Smooth muscle cell (in vitro differentiated cells): ENCODE results near the gene CPA5. TPM values are rescaled to one million over a fixed set of nuclear protein-coding genes. Genes with fewer than 3 reads are reported as not detected.
"Not testable (repeated sequence)": the region's sequence is repeated elsewhere in the genome, so short reads cannot be mapped to it uniquely, and the experiment has no call there.

ENCODE experiments used
- DNase-seq: peaks from one replicate; lab custom pipeline; 2025; ENCODE audit not compliant: unreplicated experiment; lab: John Stamatoyannopoulos, UW
- H2AFZ ChIP-seq: fragments of 200-600 bp; sonication (generic); 2 replicates; pipeline ENCODE4 v1.6.0; 2016; ENCODE audit warnings: antibody characterized with exemption, low read depth, mild to moderate bottlenecking
- H3F3A ChIP-seq: fragments of 200-600 bp; sonication (generic); 2 replicates; pipeline ENCODE4 v1.6.0; 2017; ENCODE audit warnings: antibody characterized with exemption, low read depth
- H3K27ac ChIP-seq: fragments of 200-600 bp; sonication (generic); 2 replicates; pipeline ENCODE4 v1.5.1; 2016; ENCODE audit warnings: low read depth, mild to moderate bottlenecking
- H3K27me3 ChIP-seq: fragments of 200-600 bp; sonication (generic); 2 replicates; pipeline ENCODE4 v1.6.1; 2016; ENCODE audit warnings: low read depth, mild to moderate bottlenecking
- H3K36me3 ChIP-seq: fragments of 200-600 bp; sonication (generic); 2 replicates; pipeline ENCODE4 v1.5.1; 2016; ENCODE audit warnings: low read depth
- H3K4me1 ChIP-seq: fragments of 200-600 bp; sonication (generic); 2 replicates; pipeline ENCODE4 v1.5.1; 2016; ENCODE audit warnings: low read depth
- H3K4me2 ChIP-seq: fragments of 200-600 bp; sonication (generic); 2 replicates; pipeline ENCODE4 v1.6.0; 2016; ENCODE audit warnings: mild to moderate bottlenecking
- H3K4me3 ChIP-seq: fragments of 200-600 bp; sonication (generic); 2 replicates; pipeline ENCODE4 v1.5.1; 2016; ENCODE audit warnings: mild to moderate bottlenecking
- H3K79me2 ChIP-seq: fragments of 200-600 bp; sonication (generic); 2 replicates; pipeline ENCODE4 v1.6.0; 2016; ENCODE audit warnings: low read depth, mild to moderate bottlenecking
- H3K9ac ChIP-seq: fragments of 200-600 bp; sonication (generic); 2 replicates; pipeline ENCODE4 v1.6.0; 2016; ENCODE audit warnings: low read depth
- H3K9me3 ChIP-seq: fragments of 200-600 bp; sonication (generic); replicated peaks from 2 replicates; pipeline ENCODE4 v1.5.1; 2016; ENCODE audit warnings: low read depth
- H4K20me1 ChIP-seq: fragments of 200-600 bp; sonication (generic); 2 replicates; pipeline ENCODE4 v1.6.0; 2016; ENCODE audit warnings: low read depth
- WGBS: methylation state at CpG from one replicate; pipeline ENCODE4 v1.1.7; 2016; ENCODE audit warnings: low lambda C conversion rate; 5-methylcytosine and 5-hydroxymethylcytosine counted together
- polyA plus RNA-seq: library from polyadenylated mRNA; unstranded; fragments of >200 nt; fragmentation: Nextera tagmentation; extraction: Ambion mirVana; gene quantifications from 2 replicates; pipeline ENCODE4 v1.2.1, GENCODE V29; 2016
- total RNA-seq: library from RNA; depleted of rRNA; stranded (reverse); fragments of >200 nt; gene quantifications from 2 replicates; pipeline ENCODE4 v1.2.3, GENCODE V29; 2014
- TF ChIP-seq, protein P1 (sequence below): fragments of 200-600 bp; sonication (generic); IDR thresholded peaks from 2 replicates; pipeline ENCODE4 v1.5.1; 2017; ENCODE audit warnings: borderline replicate concordance, mild to moderate bottlenecking, antibody characterized with exemption; ENCODE audit not compliant: insufficient read depth, poor library complexity, severe bottlenecking

Gene CPA5
- total and polyA plus RNA-seq, 2 experiments from 2014 or later, result not detected

DNA sequence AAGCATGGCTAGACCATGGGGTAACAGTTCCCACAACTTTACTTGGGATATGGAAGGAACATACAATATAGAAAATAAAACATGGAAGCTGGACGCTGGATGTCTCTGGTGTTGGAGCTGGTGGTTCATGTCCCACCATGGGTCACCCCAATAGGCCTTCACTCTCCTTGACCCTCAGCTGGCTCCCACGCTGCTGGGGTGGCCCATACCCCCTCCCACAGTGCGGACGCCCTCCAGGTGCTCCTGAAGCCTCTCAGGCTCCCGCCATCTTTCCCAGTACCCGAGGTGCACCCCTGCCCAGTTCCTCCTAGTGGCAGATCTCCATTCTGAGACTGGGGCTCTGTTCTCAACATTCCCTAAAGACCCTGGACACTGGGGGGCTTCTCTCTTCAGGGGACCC lies 29.9 kb downstream of the CPA5 start:
- peaks cover 17% of the 10 kb centered on the region for H3K4me1 ChIP-seq
- H3K9ac ChIP-seq, result peak overlapping the region; percentile 35
- no peak overlapping the region for H2AFZ ChIP-seq
- peaks cover 38% of the 10 kb centered on the region for H3F3A ChIP-seq
- TF ChIP-seq, protein P1, sequence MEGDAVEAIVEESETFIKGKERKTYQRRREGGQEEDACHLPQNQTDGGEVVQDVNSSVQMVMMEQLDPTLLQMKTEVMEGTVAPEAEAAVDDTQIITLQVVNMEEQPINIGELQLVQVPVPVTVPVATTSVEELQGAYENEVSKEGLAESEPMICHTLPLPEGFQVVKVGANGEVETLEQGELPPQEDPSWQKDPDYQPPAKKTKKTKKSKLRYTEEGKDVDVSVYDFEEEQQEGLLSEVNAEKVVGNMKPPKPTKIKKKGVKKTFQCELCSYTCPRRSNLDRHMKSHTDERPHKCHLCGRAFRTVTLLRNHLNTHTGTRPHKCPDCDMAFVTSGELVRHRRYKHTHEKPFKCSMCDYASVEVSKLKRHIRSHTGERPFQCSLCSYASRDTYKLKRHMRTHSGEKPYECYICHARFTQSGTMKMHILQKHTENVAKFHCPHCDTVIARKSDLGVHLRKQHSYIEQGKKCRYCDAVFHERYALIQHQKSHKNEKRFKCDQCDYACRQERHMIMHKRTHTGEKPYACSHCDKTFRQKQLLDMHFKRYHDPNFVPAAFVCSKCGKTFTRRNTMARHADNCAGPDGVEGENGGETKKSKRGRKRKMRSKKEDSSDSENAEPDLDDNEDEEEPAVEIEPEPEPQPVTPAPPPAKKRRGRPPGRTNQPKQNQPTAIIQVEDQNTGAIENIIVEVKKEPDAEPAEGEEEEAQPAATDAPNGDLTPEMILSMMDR, result no peak
- no peak for DNase-seq
- H3K79me2 ChIP-seq, result no peaks in the 10 kb centered on the region
- peak overlapping the region; percentile 29 for H3K4me2 ChIP-seq
- no peaks in the 10 kb centered on the region for H4K20me1 ChIP-seq
- no peaks in the 10 kb centered on the region for H3K9me3 ChIP-seq
- no peak overlapping the region for H3K4me3 ChIP-seq
- H3K27me3 ChIP-seq, result no peaks in the 10 kb centered on the region
- H3K27ac ChIP-seq, result peak overlapping the region; percentile 95
- WGBS, result over 99% methylated on average over 6 of the region's 6 CpGs
- H3K36me3 ChIP-seq, result no peaks in the 10 kb centered on the region

DNA sequence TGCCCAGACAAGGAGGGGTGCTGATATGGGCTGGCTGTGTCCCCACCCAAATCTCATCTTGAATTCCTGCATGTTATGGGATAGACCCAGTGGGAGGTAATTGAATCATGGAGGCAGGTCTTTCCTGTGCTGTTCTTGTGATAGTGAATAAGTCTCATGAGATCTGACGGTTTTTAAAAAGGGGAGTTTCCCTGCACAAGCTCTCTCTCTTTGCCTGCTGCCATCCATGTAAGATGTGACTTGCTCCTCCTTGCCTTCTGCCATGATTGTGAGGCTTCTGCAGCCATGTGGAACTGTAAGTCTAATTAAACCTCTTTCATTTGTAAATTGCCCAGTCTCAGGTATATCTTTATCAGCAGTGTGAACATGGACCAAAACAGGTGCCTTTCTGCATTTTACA lies 31.8 kb downstream of the CPA5 start:
- 0% methylated on average over 1 of the region's 1 CpG for WGBS
- not testable (repeated sequence) for DNase-seq

DNA sequence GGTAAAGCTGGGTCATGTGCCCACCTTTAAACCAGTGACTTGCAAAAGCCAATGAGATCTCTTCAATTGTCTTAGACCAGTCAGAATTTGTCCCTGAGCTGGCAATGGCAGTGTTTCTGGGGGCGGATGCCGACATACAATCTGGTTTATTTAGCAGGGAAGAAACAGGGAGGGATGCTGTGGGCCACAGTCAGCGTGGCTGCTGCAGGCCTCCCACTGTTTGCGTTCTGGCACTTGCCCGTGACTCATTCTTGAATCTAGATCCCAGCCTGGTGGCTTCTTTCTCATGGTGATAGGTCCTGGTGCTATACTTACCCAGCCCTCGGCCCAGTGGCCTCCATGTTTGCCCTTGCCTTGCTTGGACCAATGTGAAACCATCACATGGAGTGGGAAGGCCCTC lies 32.6 kb downstream of the CPA5 start:
- no peak for DNase-seq
- Histone ChIP-seq H3K9me3 (no peaks in the 10 kb centered on the region), H3K36me3 (no peaks in the 10 kb centered on the region), H3K4me2 (no peak overlapping the region), H3K79me2 (no peaks in the 10 kb centered on the region), H3K4me1 (peaks cover 22% of the 10 kb centered on the region), H3K27ac (no peak overlapping the region), H3K4me3 (no peak overlapping the region), H3F3A (peaks cover 17% of the 10 kb centered on the region), H3K27me3 (no peaks in the 10 kb centered on the region), H3K9ac (no peak overlapping the region), H2AFZ (no peak overlapping the region), H4K20me1 (no peaks in the 10 kb centered on the region)
- WGBS, result 54% methylated on average over 6 of the region's 6 CpGs
- TF ChIP-seq, protein P1, result no peak

More for the DNA sequence above, 31.8 kb downstream of the CPA5 start:
- not testable (repeated sequence) for H3K36me3 ChIP-seq, H3K27me3 ChIP-seq, H3K9ac ChIP-seq, H2AFZ ChIP-seq, H3K9me3 ChIP-seq, H3K27ac ChIP-seq, H3K4me2 ChIP-seq, H4K20me1 ChIP-seq, H3K79me2 ChIP-seq, H3K4me3 ChIP-seq
- H3F3A ChIP-seq, result peaks cover 23% of the 10 kb centered on the region
- peaks cover 26% of the 10 kb centered on the region for H3K4me1 ChIP-seq

DNA sequence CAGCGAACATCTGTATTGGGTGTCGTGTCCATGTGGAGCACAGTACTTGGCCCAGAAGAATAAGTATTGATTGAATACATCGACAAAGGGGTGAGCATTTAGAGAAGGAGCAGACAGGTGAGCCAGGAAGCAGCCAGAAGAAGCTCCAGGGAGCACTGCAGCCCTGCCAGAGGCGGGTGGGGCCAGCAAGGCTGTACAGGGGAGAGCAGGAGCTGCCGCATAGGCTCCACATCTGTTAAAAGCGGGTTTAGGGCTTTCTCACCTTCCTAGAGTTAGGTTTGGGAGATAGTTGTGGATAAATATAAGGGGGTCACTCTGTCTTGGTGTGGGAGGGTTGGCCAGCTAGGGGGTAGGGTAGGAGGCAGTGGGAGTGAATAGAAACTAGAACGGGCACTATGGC lies 34.4 kb downstream of the CPA5 start:
- H3K36me3 ChIP-seq, result no peaks in the 10 kb centered on the region
- no peak overlapping the region for H3K27ac ChIP-seq
- peaks cover 7% of the 10 kb centered on the region for H3F3A ChIP-seq
- TF ChIP-seq, protein P1, result no peak
- no peak for DNase-seq
- no peaks in the 10 kb centered on the region for H3K9me3 ChIP-seq
- 90% methylated on average over 7 of the region's 7 CpGs for WGBS
- H3K9ac ChIP-seq, result no peak overlapping the region
- H3K4me1 ChIP-seq, result peaks cover 12% of the 10 kb centered on the region
- no peaks in the 10 kb centered on the region for H3K79me2 ChIP-seq
- no peaks in the 10 kb centered on the region for H4K20me1 ChIP-seq
- no peak overlapping the region for H2AFZ ChIP-seq
- H3K4me3 ChIP-seq, result no peak overlapping the region
- no peak overlapping the region for H3K4me2 ChIP-seq
- no peaks in the 10 kb centered on the region for H3K27me3 ChIP-seq
